GM06990 (cell line): ENCODE data around the gene STARD13.

Source experiments
- DNase-seq: peaks from one replicate; pipeline ENCODE4 v3.0.0-alpha.2; 2011; ENCODE audit not compliant: insufficient read length; ENCODE audit errors: extremely low read depth
- H3K27me3 ChIP-seq: replicated peaks from 2 replicates; pipeline ENCODE4 v1.6.0; 2011; ENCODE audit warnings: low read length; ENCODE audit not compliant: control insufficient read depth, insufficient read depth
- H3K36me3 ChIP-seq: 2 replicates; pipeline ENCODE4 v1.5.1; 2011; ENCODE audit warnings: low read length; ENCODE audit not compliant: control insufficient read depth, insufficient read depth
- H3K4me3 ChIP-seq: replicated peaks from 2 replicates; pipeline ENCODE4 v1.5.1; 2011; ENCODE audit warnings: low read depth, mild to moderate bottlenecking, control low read depth, low read length
- CTCF ChIP-seq: IDR thresholded peaks from 2 replicates; pipeline ENCODE4 v1.5.1; 2011; ENCODE audit warnings: low read length, control low read depth, mild to moderate bottlenecking, inconsistent platforms; ENCODE audit not compliant: insufficient read depth, poor library complexity, severe bottlenecking

Gene STARD13

GRCh38 chr13:33129886-33130285 lies 155.7 kb downstream of the STARD13 start:
- Histone ChIP-seq H3K36me3 (no peaks in the 10 kb centered on the region; the same call in 1 of the 2 replicates), H3K27me3 (no peaks in the 10 kb centered on the region), H3K4me3 (no peak overlapping the region)
- no peak for DNase-seq
- TF ChIP-seq CTCF: no peak

- Histone ChIP-seq H3K4me3 (no peak overlapping the region), H3K27me3 (no peaks in the 10 kb centered on the region), H3K36me3 (no peaks in the 10 kb centered on the region; the same call in 1 of the 2 replicates)
- no peak for DNase-seq
- TF ChIP-seq CTCF: no peak
These were observed 156.3 kb downstream of the STARD13 start for GRCh38 chr13:33129094-33129832.

GRCh38 chr13:33128134-33128533 lies 157.4 kb downstream of the STARD13 start:
- no peak for DNase-seq
- Histone ChIP-seq H3K36me3 (no peaks in the 10 kb centered on the region; the same call in 1 of the 2 replicates), H3K4me3 (no peak overlapping the region), H3K27me3 (no peaks in the 10 kb centered on the region)
- TF ChIP-seq CTCF: no peak

GRCh38 chr13:33127009-33127551 lies 158.5 kb downstream of the STARD13 start:
- H3K27me3 ChIP-seq: no peaks in the 10 kb centered on the region
- no peak for TF ChIP-seq CTCF

GRCh38 chr13:33125821-33126570 lies 159.6 kb downstream of the STARD13 start:
- TF ChIP-seq CTCF: no peak
- Histone ChIP-seq H3K36me3 (no peaks in the 10 kb centered on the region; the same call in 1 of the 2 replicates), H3K27me3 (no peaks in the 10 kb centered on the region), H3K4me3 (no peak overlapping the region)
- DNase-seq: no peak

More at GRCh38 chr13:33127009-33127551, 158.5 kb downstream of the STARD13 start:
- Histone ChIP-seq H3K4me3 (no peak overlapping the region), H3K36me3 (no peaks in the 10 kb centered on the region; the same call in 1 of the 2 replicates)
- no peak for DNase-seq
